Common myeloid progenitor, CD34-positive (primary cell): ENCODE data around the gene LYSMD1.
"Not testable (repeated sequence)": the region's sequence is repeated elsewhere in the genome, so short reads cannot be mapped to it uniquely, and the experiment has no call there.

Experiments used
- CTCF ChIA-PET: fragments of 350-600 bp; sonication (Branson Sonifier 250); formaldehyde crosslinking; loops from one replicate; lab custom pipeline; 2021; ENCODE audit warnings: antibody characterized with exemption; lab: Charles Lee
- POLR2A ChIA-PET: fragments of 350-600 bp; sonication (Branson Sonifier 250); formaldehyde crosslinking; loops from one replicate; lab custom pipeline; 2021; ENCODE audit warnings: antibody characterized with exemption; lab: Charles Lee
- DNase-seq, 3 donors: peaks; one replicate each; pipeline versions ENCODE4 v3.0.0 to v3.0.0-alpha.2; 2013
- H3K27ac ChIP-seq, 2 experiments: 1 replicate in 1 of 2; 2 replicates in 1 of 2; pipeline ENCODE4 v1.7.0; 2013; ENCODE audit warnings: inconsistent platforms in 2 of 2, low read length in 2 of 2, mild to moderate bottlenecking in 2 of 2, low read depth in 1 of 2, moderate library complexity in 1 of 2; ENCODE audit not compliant: severe bottlenecking in 2 of 2, insufficient read depth in 1 of 2, poor library complexity in 1 of 2
- H3K27me3 ChIP-seq, 5 experiments: replicated peaks in 2 of 5; 1 replicate in 3 of 5; 2 replicates in 2 of 5; pipeline versions ENCODE4 v1.6.1 to v1.7.0; 2013; ENCODE audit warnings: low read length in 4 of 5, mild to moderate bottlenecking in 2 of 5, moderate library complexity in 2 of 5, inconsistent platforms in 1 of 5; ENCODE audit not compliant: insufficient read depth in 5 of 5, control insufficient read depth in 4 of 5
- H3K36me3 ChIP-seq, 4 experiments: 1 replicate in 2 of 4; 2 replicates in 2 of 4; pipeline versions ENCODE4 v1.6.1 to v1.7.0; 2013; ENCODE audit warnings: low read length in 3 of 4, control low read depth in 1 of 4, mild to moderate bottlenecking in 1 of 4; ENCODE audit not compliant: control insufficient read depth in 4 of 4, insufficient read depth in 4 of 4
- H3K4me1 ChIP-seq, 4 experiments: 1 replicate in 3 of 4; 2 replicates in 1 of 4; pipeline versions ENCODE4 v1.6.1 to v1.7.1; 2013; ENCODE audit warnings: low read length in 3 of 4, mild to moderate bottlenecking in 3 of 4, control low read depth in 1 of 4, inconsistent platforms in 1 of 4, moderate library complexity in 1 of 4; ENCODE audit not compliant: control insufficient read depth in 4 of 4, insufficient read depth in 4 of 4; ENCODE audit errors: control extremely low read depth in 1 of 4
- H3K4me3 ChIP-seq, 7 experiments: 1 replicate in 4 of 7; 2 replicates in 3 of 7; pipeline versions ENCODE4 v1.5.1 to v1.7.0; 2013; ENCODE audit warnings: mild to moderate bottlenecking in 7 of 7, low read length in 6 of 7, moderate library complexity in 6 of 7, inconsistent platforms in 2 of 7, low read depth in 2 of 7, control low read depth in 1 of 7; ENCODE audit not compliant: insufficient read depth in 4 of 7, control insufficient read depth in 1 of 7; ENCODE audit errors: extremely low read depth in 1 of 7
- H3K9me3 ChIP-seq, 5 experiments: 1 replicate in 4 of 5; 2 replicates in 1 of 5; pipeline versions ENCODE4 v1.6.1 to v1.7.1; 2013; ENCODE audit warnings: low read length in 4 of 5, mild to moderate bottlenecking in 2 of 5, inconsistent platforms in 1 of 5, low read depth in 1 of 5, moderate library complexity in 1 of 5; ENCODE audit not compliant: control insufficient read depth in 4 of 5, insufficient read depth in 2 of 5; ENCODE audit errors: control extremely low read depth in 1 of 5
- WGBS: methylation state at CpG from one replicate; pipeline ENCODE4 v1.1.5; 2013; ENCODE audit not compliant: insufficient coverage; 5-methylcytosine and 5-hydroxymethylcytosine counted together

Gene LYSMD1

GRCh38 chr1:151192047-151192446 is 26.3 kb upstream of the LYSMD1 start:
- ChIA-PET CTCF (interaction anchor here (7.7 kb wide), 1 partner anchor 58 kb away, joined by 52 read pairs; no protein-coding TSS in a partner anchor), POLR2A (interaction anchor here (0.6 kb wide), 1 partner anchor 14 kb away, joined by 3 read pairs; no protein-coding TSS in a partner anchor)
- 93% methylated on average over 7 of the region's 7 CpGs for WGBS
- no peak for DNase-seq
- Histone ChIP-seq H3K4me1 (peaks cover 3 to 19% (median 11%) of the 10 kb centered on the region in 4 experiments), H3K27me3 (peaks cover 0 to 3% (median 0%) of the 10 kb centered on the region in 5 experiments), H3K9me3 (no peaks in the 10 kb centered on the region), H3K27ac (no peak overlapping the region), H3K36me3 (peaks cover 0 to 2% (median 0%) of the 10 kb centered on the region in 4 experiments), H3K4me3 (no peak overlapping the region)

GRCh38 chr1:151189637-151190445 is 24.1 kb upstream of the LYSMD1 start, which contains the start of gene VPS72:
TSS of gene VPS72 (minus strand) at chr1:151190197. CDS start at chr1:151190121, 76 bp downstream.
- POLR2A ChIA-PET = interaction anchor here (0.6 to 1.3 kb wide), 7 partner anchors 24 to 93 kb away, joined by 3 to 5 read pairs (median 3); partner anchors contain the start of genes LYSMD1, SCNM1, TNFAIP8L2 and ZNF687
- H3K27me3 ChIP-seq = peaks cover 0 to 3% (median 0%) of the 10 kb centered on the region in 5 experiments
- WGBS = 0% methylated on average over 35 of the region's 42 CpGs

GRCh38 chr1:151188667-151189066 is 23.0 kb upstream of the LYSMD1 start:
- Histone ChIP-seq H3K27ac (peak overlapping the region in 1 of 2 experiments; percentile 93), H3K4me3 (peak overlapping the region in 5 of 7 experiments; percentile 66 to 97 (median 91)), H3K36me3 (peaks cover 6 to 24% (median 19%) of the 10 kb centered on the region in 4 experiments), H3K4me1 (peaks cover 3 to 19% (median 11%) of the 10 kb centered on the region in 4 experiments)
- H3K9me3 ChIP-seq, DNase-seq, H3K27me3 ChIP-seq, POLR2A ChIA-PET: not testable (repeated sequence)
- CTCF ChIA-PET = interaction anchor here (1.5 to 3.3 kb wide), 3 partner anchors 10 to 164 kb away, joined by 4 to 22 read pairs (median 13); partner anchors contain the start of gene TMOD4
- 94% methylated on average over 5 of the region's 8 CpGs for WGBS

More at GRCh38 chr1:151189637-151190445, 24.1 kb upstream of the LYSMD1 start, which contains the start of gene VPS72:
- Histone ChIP-seq H3K27ac (peak within 1 kb of the TSS; percentile 85 to 93), H3K4me3 (peak within 1 kb of the TSS; percentile 66 to 97 (median 91)), H3K4me1 (peaks cover 3 to 19% (median 11%) of the 10 kb centered on the region in 4 experiments), H3K36me3 (peaks cover 4 to 13% (median 10%) of the 10 kb centered on the region in 4 experiments), H3K9me3 (no peaks in the 10 kb centered on the region)
- CTCF ChIA-PET = interaction anchor here (0.9 to 3.3 kb wide), 8 partner anchors 11 to 165 kb away, joined by 3 to 22 read pairs (median 4); partner anchors contain the start of gene TMOD4
- peak; percentile 89 to 95 (median 92) for DNase-seq

- ChIA-PET CTCF (interaction anchor here (1.0 to 3.3 kb wide), 4 partner anchors 9 to 65 kb away, joined by 3 to 22 read pairs (median 4); partner anchors contain the start of gene TMOD4), POLR2A (no interaction called here)
- peaks cover 3 to 19% (median 11%) of the 10 kb centered on the region in 4 experiments for H3K4me1 ChIP-seq
- no peak overlapping the region for H3K4me3 ChIP-seq
- DNase-seq = no peak
- no peaks in the 10 kb centered on the region for H3K9me3 ChIP-seq
- no peak overlapping the region for H3K27ac ChIP-seq
- peaks cover 0 to 2% (median 0%) of the 10 kb centered on the region in 5 experiments for H3K27me3 ChIP-seq
- peaks cover 8 to 38% (median 27%) of the 10 kb centered on the region in 4 experiments for H3K36me3 ChIP-seq
- no CpG with 5 or more reads among the region's 1 CpG for WGBS
Observed at GRCh38 chr1:151187205-151187604, 21.5 kb upstream of the LYSMD1 start.

- Histone ChIP-seq H3K27ac (no peak overlapping the region), H3K36me3 (peaks cover 12 to 63% (median 39%) of the 10 kb centered on the region in 4 experiments), H3K9me3 (no peaks in the 10 kb centered on the region), H3K4me3 (no peak overlapping the region), H3K4me1 (peaks cover 3 to 12% (median 8%) of the 10 kb centered on the region in 4 experiments), H3K27me3 (no peaks in the 10 kb centered on the region)
- ChIA-PET POLR2A (no interaction called here), CTCF (interaction anchor here (0.6 kb wide), 1 partner anchor 93 kb away, joined by 3 read pairs; no protein-coding TSS in a partner anchor)
- DNase-seq = no peak
- WGBS = 100% methylated on average over 2 of the region's 10 CpGs
Observed at GRCh38 chr1:151184211-151184610, 18.5 kb upstream of the LYSMD1 start.

- no peaks in the 10 kb centered on the region for H3K27me3 ChIP-seq
- H3K4me3 ChIP-seq = no peak overlapping the region
- peaks cover 9 to 75% (median 54%) of the 10 kb centered on the region in 4 experiments for H3K36me3 ChIP-seq
- ChIA-PET CTCF (interaction anchor here (1.0 to 4.0 kb wide), 7 partner anchors 10 to 151 kb away, joined by 3 to 22 read pairs (median 4); partner anchors contain the start of genes PSMD4 and VPS72), POLR2A (no interaction called here)
- no peak overlapping the region for H3K27ac ChIP-seq
- H3K4me1 ChIP-seq = no peaks in the 10 kb centered on the region
- H3K9me3 ChIP-seq = no peaks in the 10 kb centered on the region
- no peak for DNase-seq
- WGBS = 94% methylated on average over 17 of the region's 17 CpGs
Observed at GRCh38 chr1:151176514-151177045, 10.9 kb upstream of the LYSMD1 start.
